GM23248 (cell line): ENCODE measurements around the gene ABCC1.

Source experiments
- EZH2 ChIP-seq: fragments of 200-600 bp; sonication (generic); IDR thresholded peaks from 2 replicates; pipeline ENCODE4 v1.6.1; 2018; ENCODE audit warnings: antibody characterized with exemption, mild to moderate bottlenecking; ENCODE audit not compliant: insufficient read depth, poor library complexity, severe bottlenecking
- EZH2phosphoT487 ChIP-seq: fragments of 200-600 bp; sonication (generic); IDR thresholded peaks from 2 replicates; pipeline ENCODE4 v1.6.1; 2018; ENCODE audit warnings: antibody characterized with exemption, moderate library complexity, mild to moderate bottlenecking, low read depth; ENCODE audit not compliant: insufficient read depth

DNA sequence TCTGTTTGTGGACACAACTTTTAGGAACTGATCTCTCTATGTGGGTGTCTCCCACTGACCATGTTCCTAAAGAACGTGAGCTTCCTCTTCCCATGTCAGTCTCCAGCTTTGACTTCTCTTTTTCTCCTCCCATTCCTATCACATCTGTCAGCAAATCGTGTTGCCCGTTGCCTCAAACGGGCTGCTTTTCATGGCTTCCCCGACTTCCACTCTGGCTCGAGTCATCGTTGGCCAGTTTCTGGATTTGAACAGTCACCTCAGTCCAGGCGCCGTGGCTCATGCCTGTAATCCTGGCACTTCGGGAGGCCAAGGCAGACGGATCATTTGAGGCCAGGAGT is 5.4 kb downstream of the ABCC1 start:
- TF ChIP-seq EZH2phosphoT487 = no peak
- no peak for TF ChIP-seq EZH2
